GM23338 (cell line): ENCODE measurements around the gene CCDC197.

Experiments
- CTCF ChIP-seq, 2 experiments: fragments of 200-600 bp in 1 of 2; sonication (generic) in 1 of 2; conservative IDR thresholded peaks; 2 replicates each; pipeline versions ENCODE4 v1.5.1 to v1.6.1; 2016 to 2017; ENCODE audit warnings: antibody characterized with exemption in 2 of 2, low read depth in 2 of 2, mild to moderate bottlenecking in 2 of 2, moderate library complexity in 1 of 2
- EZH2 ChIP-seq: fragments of 200-600 bp; sonication (generic); IDR thresholded peaks from one replicate; pipeline ENCODE4 v1.8.0; 2017; ENCODE audit warnings: antibody characterized with exemption, mild to moderate bottlenecking, low read depth; ENCODE audit not compliant: unreplicated experiment
- EZH2phosphoT487 ChIP-seq: fragments of 200-600 bp; sonication (generic); IDR thresholded peaks from one replicate; pipeline ENCODE4 v1.8.1; 2018; ENCODE audit warnings: antibody characterized with exemption; ENCODE audit not compliant: unreplicated experiment
- POLR2AphosphoS5 ChIP-seq: IDR thresholded peaks from 2 replicates; pipeline ENCODE4 v1.6.1; 2016; ENCODE audit warnings: antibody characterized with exemption, low read depth
- REST ChIP-seq: IDR thresholded peaks from one replicate; pipeline ENCODE4 v1.6.1; 2018; ENCODE audit warnings: antibody characterized with exemption; ENCODE audit not compliant: unreplicated experiment

- TF ChIP-seq EZH2 (no peak), CTCF (conservative IDR thresholded peaks at IDR 0.05; ENCODE audit: low read depth in 2 of 2) (no peak), POLR2AphosphoS5 (no peak), REST (no peak), EZH2phosphoT487 (no peak)
Measured at GRCh38 chr14:94029671-94030203, 32.6 kb downstream of the CCDC197 start.
